Common myeloid progenitor, CD34-positive (primary cell): Measurements from ENCODE around the gene NBR1.
"Not testable (repeated sequence)": the region's sequence is repeated elsewhere in the genome, so short reads cannot be mapped to it uniquely, and the experiment has no call there.

ENCODE experiments used
- CTCF ChIA-PET: fragments of 350-600 bp; sonication (Branson Sonifier 250); formaldehyde crosslinking; loops from one replicate; lab custom pipeline; 2021; ENCODE audit warnings: antibody characterized with exemption; lab: Charles Lee
- POLR2A ChIA-PET: fragments of 350-600 bp; sonication (Branson Sonifier 250); formaldehyde crosslinking; loops from one replicate; lab custom pipeline; 2021; ENCODE audit warnings: antibody characterized with exemption; lab: Charles Lee
- DNase-seq, 3 donors: peaks; one replicate each; pipeline versions ENCODE4 v3.0.0 to v3.0.0-alpha.2; 2013
- H3K27ac ChIP-seq, 2 experiments: 1 replicate in 1 of 2; 2 replicates in 1 of 2; pipeline ENCODE4 v1.7.0; 2013; ENCODE audit warnings: inconsistent platforms in 2 of 2, low read length in 2 of 2, mild to moderate bottlenecking in 2 of 2, low read depth in 1 of 2, moderate library complexity in 1 of 2; ENCODE audit not compliant: severe bottlenecking in 2 of 2, insufficient read depth in 1 of 2, poor library complexity in 1 of 2
- H3K27me3 ChIP-seq, 5 experiments: replicated peaks in 2 of 5; 1 replicate in 3 of 5; 2 replicates in 2 of 5; pipeline versions ENCODE4 v1.6.1 to v1.7.0; 2013; ENCODE audit warnings: low read length in 4 of 5, mild to moderate bottlenecking in 2 of 5, moderate library complexity in 2 of 5, inconsistent platforms in 1 of 5; ENCODE audit not compliant: insufficient read depth in 5 of 5, control insufficient read depth in 4 of 5
- H3K36me3 ChIP-seq, 4 experiments: 1 replicate in 2 of 4; 2 replicates in 2 of 4; pipeline versions ENCODE4 v1.6.1 to v1.7.0; 2013; ENCODE audit warnings: low read length in 3 of 4, control low read depth in 1 of 4, mild to moderate bottlenecking in 1 of 4; ENCODE audit not compliant: control insufficient read depth in 4 of 4, insufficient read depth in 4 of 4
- H3K4me1 ChIP-seq, 4 experiments: 1 replicate in 3 of 4; 2 replicates in 1 of 4; pipeline versions ENCODE4 v1.6.1 to v1.7.1; 2013; ENCODE audit warnings: low read length in 3 of 4, mild to moderate bottlenecking in 3 of 4, control low read depth in 1 of 4, inconsistent platforms in 1 of 4, moderate library complexity in 1 of 4; ENCODE audit not compliant: control insufficient read depth in 4 of 4, insufficient read depth in 4 of 4; ENCODE audit errors: control extremely low read depth in 1 of 4
- H3K4me3 ChIP-seq, 7 experiments: 1 replicate in 4 of 7; 2 replicates in 3 of 7; pipeline versions ENCODE4 v1.5.1 to v1.7.0; 2013; ENCODE audit warnings: mild to moderate bottlenecking in 7 of 7, low read length in 6 of 7, moderate library complexity in 6 of 7, inconsistent platforms in 2 of 7, low read depth in 2 of 7, control low read depth in 1 of 7; ENCODE audit not compliant: insufficient read depth in 4 of 7, control insufficient read depth in 1 of 7; ENCODE audit errors: extremely low read depth in 1 of 7
- H3K9me3 ChIP-seq, 5 experiments: 1 replicate in 4 of 5; 2 replicates in 1 of 5; pipeline versions ENCODE4 v1.6.1 to v1.7.1; 2013; ENCODE audit warnings: low read length in 4 of 5, mild to moderate bottlenecking in 2 of 5, inconsistent platforms in 1 of 5, low read depth in 1 of 5, moderate library complexity in 1 of 5; ENCODE audit not compliant: control insufficient read depth in 4 of 5, insufficient read depth in 2 of 5; ENCODE audit errors: control extremely low read depth in 1 of 5
- WGBS: methylation state at CpG from one replicate; pipeline ENCODE4 v1.1.5; 2013; ENCODE audit not compliant: insufficient coverage; 5-methylcytosine and 5-hydroxymethylcytosine counted together

Gene NBR1

GRCh38 chr17:43140396-43141332 is 30.4 kb upstream of the NBR1 start:
- Histone ChIP-seq H3K36me3 (peaks cover 3 to 6% (median 4%) of the 10 kb centered on the region in 4 experiments), H3K9me3 (no peaks in the 10 kb centered on the region), H3K4me1 (peaks cover 0 to 12% (median 7%) of the 10 kb centered on the region in 4 experiments), H3K27ac (no peak overlapping the region), H3K4me3 (no peak overlapping the region), H3K27me3 (no peaks in the 10 kb centered on the region)
- 71% methylated on average over 10 of the region's 11 CpGs for WGBS
- POLR2A ChIA-PET, result no interaction called here
- peak in 2 of 3 donors; percentile 21 to 23 for DNase-seq
- CTCF ChIA-PET, result interaction anchor here (1.5 kb wide), 1 partner anchor 13 kb away, joined by 4 read pairs; no protein-coding TSS in a partner anchor

- CTCF ChIA-PET, result no interaction called here
- POLR2A ChIA-PET, result no interaction called here
- Histone ChIP-seq H3K4me3 (no peak overlapping the region), H3K9me3 (no peaks in the 10 kb centered on the region), H3K4me1 (peaks cover 0 to 12% (median 6%) of the 10 kb centered on the region in 4 experiments), H3K27ac (no peak overlapping the region), H3K27me3 (no peaks in the 10 kb centered on the region), H3K36me3 (peaks cover 3 to 6% (median 4%) of the 10 kb centered on the region in 4 experiments)
- WGBS, result 96% methylated on average over 4 of the region's 5 CpGs
- no peak for DNase-seq
Observed at GRCh38 chr17:43142153-43142552, 28.9 kb upstream of the NBR1 start.

DNA sequence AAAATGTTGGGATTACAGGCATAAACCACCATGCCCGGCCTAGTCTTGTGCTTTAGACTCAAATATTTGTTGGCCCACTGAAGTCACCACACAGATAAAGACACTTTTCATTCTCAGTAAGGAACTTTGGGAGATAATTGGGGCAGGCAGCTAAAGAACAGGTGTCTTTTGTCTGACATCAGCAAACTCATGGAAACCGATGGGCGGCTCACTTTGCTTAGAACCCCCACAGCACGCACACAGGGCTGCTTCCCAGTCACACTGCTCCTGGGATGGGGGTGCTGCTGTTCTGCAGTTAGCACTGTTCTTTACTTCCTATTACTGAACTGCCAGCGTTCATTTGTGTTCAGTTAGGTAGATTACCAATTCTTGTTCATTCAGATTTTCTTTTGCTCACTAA is 27.8 kb upstream of the NBR1 start:
- Histone ChIP-seq H3K9me3 (no peaks in the 10 kb centered on the region), H3K36me3 (peaks cover 3 to 9% (median 4%) of the 10 kb centered on the region in 4 experiments), H3K4me3 (no peak overlapping the region), H3K27me3 (no peaks in the 10 kb centered on the region), H3K4me1 (peaks cover 0 to 12% (median 6%) of the 10 kb centered on the region in 4 experiments), H3K27ac (no peak overlapping the region)
- DNase-seq, result no peak
- 94% methylated on average over 3 of the region's 5 CpGs for WGBS
- ChIA-PET POLR2A (no interaction called here), CTCF (no interaction called here)

DNA sequence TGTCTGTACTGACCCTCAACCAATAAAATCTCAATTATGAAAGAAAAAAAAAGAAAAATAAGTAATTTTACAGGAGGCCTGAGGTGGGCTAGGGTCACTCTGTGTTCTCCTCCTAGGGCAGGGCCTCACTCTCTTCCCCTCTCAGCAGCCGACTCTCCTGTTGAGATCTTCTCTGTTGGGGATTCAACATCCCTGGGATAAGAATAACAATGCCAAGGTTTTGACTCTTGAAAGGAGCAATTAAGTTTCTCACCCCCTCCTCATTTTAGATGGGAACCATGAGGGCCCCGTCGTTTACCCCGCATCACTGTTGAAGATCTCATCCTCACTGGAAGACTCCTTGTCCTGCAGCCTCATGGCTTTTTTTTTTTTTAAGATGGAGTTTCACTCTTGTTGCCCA is 24.4 kb upstream of the NBR1 start:
- no peak for DNase-seq
- Histone ChIP-seq H3K9me3 (no peaks in the 10 kb centered on the region), H3K27me3 (no peaks in the 10 kb centered on the region), H3K27ac (no peak overlapping the region), H3K4me1 (no peaks in the 10 kb centered on the region), H3K4me3 (no peak overlapping the region), H3K36me3 (peaks cover 0 to 9% (median 4%) of the 10 kb centered on the region in 4 experiments)
- CTCF ChIA-PET, result no interaction called here
- POLR2A ChIA-PET, result no interaction called here
- 100% methylated on average over 4 of the region's 4 CpGs for WGBS

DNA sequence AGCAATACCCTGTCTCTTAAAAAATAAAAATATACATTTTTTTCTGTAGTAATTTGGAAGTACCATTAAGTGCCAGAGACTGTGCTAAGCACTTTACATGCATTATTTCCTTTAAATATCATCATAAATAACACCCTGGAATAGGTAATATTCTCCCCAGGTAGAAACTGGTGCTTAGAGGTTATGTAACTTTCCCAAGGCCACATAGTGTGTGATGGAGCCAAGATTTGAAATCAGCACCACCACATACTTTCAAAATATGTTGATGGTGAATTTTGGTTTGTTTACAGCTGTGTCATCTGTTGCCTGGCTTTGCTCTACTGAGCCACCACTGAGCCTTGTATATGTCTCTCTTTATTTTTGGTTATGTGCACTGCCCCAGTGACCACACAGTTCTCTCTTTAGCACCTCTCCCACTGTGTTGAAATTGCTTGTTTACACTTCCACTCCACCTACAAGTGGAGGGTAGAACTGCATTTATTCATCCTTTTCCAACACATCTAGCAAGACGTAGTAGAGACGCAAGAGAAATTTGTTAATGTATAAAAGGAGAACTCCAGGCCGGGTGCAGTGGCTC is 19.0 kb upstream of the NBR1 start:
- no peak for DNase-seq
- Histone ChIP-seq H3K4me1 (no peaks in the 10 kb centered on the region), H3K27me3 (no peaks in the 10 kb centered on the region), H3K36me3 (peaks cover 0 to 13% (median 0%) of the 10 kb centered on the region in 4 experiments), H3K27ac (no peak overlapping the region), H3K4me3 (no peak overlapping the region), H3K9me3 (no peaks in the 10 kb centered on the region)
- ChIA-PET POLR2A (no interaction called here), CTCF (no interaction called here)
- WGBS, result no CpG with 5 or more reads among the region's 3 CpGs

DNA sequence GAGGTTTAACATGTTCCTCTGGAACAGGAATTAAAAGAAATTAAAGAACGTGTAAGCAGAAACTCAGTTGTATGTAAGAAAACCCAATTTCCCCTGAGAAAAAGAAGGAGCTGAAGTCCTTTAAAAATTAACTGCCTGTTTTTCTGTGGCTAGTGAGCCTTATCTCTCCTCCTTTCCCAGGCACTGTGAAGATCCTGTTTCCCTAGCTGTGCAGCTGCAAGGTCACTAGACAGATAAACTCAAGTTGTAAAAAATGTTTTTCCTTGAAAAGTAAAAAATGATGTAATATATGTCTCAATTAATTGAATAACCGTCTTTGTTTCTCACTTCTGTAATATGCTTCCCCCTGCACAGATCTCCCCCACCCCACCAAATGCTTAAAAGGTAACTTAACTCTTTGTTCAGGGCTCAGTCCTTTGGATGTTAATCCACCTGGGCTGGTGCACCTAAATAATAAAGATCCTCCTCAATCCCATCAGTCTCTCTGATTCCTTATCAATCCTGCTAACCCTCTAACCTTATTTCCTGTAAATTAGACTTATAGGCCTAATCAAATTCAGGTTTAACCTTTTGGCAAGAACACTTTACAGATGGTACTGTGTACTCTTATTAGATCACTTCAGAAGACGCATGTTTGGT is 17.7 kb upstream of the NBR1 start:
- H3K4me3 ChIP-seq, CTCF ChIA-PET, H3K9me3 ChIP-seq, H3K27me3 ChIP-seq, H3K27ac ChIP-seq, H3K4me1 ChIP-seq, POLR2A ChIA-PET: not testable (repeated sequence)
- H3K36me3 ChIP-seq, result peaks cover 0 to 12% (median 0%) of the 10 kb centered on the region in 4 experiments
- DNase-seq, result peak in 1 of 3 donors; percentile 12
- 100% methylated on average over 1 of the region's 3 CpGs for WGBS
